Fibroblast of peridontal ligament (primary cell): ENCODE results near the gene SCRG1.

Experiments
- DNase-seq: peaks from one replicate; pipeline ENCODE4 v3.0.0-alpha.2; 2010; ENCODE audit errors: extremely low read depth

The SCRG1 gene

DNA sequence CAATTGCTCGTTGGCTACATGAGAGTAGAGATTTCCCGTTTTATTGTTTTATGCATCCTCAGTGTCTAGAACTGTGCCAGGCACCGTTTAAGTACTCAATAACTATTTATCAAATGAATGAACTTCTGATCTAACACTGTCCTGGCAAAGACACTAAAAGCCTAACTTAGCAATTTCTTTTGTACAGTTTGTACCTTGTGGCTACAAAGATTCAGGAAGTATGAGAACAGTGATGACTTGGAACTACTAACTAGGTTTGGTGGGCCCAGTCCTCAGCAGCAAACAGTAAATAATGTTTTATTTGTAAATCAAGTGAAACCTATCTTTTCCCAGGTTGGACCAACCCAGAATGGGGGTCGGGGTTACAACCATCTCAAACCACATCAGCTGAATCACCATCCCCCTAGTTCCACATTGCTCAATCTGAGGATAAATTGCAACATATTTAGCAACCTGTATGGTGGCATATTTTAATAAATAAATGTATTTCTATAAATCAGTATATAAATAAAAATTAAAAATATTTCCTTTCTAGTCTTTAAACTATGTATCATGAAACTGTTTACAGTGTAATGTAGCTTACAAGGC lies 12.3 kb upstream of the SCRG1 start:
- no peak for DNase-seq

GRCh38 chr4:173410079-173410478 lies 11.2 kb upstream of the SCRG1 start:
- DNase-seq = no peak

- DNase-seq = no peak
These were observed 7.1 kb upstream of the SCRG1 start for GRCh38 chr4:173405840-173406606.

- DNase-seq = no peak
These were observed 5.5 kb upstream of the SCRG1 start for GRCh38 chr4:173404296-173404865.

DNA sequence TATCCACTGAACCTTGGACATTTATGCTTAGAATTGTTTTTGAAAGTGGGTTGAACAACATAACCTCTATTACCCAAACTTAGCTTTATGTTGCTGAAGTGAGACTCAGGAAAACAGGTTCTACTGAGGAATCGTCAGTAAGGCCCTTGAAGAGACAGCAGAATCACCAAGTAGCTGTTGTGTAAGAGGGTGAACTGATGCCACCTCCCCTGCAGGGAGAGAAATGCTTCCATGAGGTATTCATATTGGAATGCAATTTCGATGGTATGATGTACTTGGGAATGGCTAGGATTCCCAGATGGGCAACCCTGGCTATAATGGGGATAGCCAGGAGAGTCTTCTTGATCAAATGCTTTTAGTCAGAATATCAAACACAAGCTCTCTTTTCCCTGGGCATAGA lies 4.1 kb upstream of the SCRG1 start:
- peak; percentile 58 for DNase-seq

- no peak for DNase-seq
These were observed 2.1 kb upstream of the SCRG1 start for GRCh38 chr4:173401063-173401462.

DNA sequence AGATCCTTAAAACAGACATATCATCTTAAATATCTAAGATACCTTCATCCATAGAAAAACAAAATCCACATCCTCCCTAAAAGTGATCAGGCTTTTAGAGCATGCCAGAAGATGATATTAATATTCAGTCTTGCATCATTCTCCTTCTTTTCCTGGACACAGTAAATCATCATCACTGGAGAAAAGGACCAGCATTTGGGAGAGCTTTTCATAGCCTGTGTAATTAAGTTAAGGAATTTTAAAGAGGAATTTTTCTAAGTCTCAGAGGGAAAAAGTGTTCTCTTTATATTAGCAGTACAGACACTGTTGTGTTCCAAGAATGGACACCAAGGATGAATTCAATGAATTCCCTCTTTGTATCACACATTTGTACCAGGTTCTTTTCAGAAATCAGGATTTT lies 696 bp downstream of the SCRG1 start:
- DNase-seq = peak; percentile 33

DNA sequence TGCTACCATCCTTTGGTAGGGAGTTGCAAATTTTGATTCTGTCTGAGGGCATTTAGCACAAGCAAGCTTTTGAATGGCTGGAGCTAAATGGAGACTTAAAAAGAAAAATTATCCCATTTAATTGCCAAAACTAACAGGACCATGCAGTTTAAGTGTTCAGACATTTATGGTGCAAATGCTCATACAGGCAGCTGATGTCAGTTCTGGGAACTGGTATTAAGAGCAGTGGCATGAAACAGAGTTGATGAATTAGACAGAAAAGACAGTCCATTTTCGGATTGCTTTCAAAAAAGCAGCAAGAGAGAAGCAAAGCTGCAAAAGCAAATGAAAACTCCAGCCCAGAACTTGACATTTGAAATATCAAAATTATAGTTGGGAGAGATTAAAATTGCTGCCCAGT lies 1.3 kb downstream of the SCRG1 start:
- DNase-seq = no peak

DNA sequence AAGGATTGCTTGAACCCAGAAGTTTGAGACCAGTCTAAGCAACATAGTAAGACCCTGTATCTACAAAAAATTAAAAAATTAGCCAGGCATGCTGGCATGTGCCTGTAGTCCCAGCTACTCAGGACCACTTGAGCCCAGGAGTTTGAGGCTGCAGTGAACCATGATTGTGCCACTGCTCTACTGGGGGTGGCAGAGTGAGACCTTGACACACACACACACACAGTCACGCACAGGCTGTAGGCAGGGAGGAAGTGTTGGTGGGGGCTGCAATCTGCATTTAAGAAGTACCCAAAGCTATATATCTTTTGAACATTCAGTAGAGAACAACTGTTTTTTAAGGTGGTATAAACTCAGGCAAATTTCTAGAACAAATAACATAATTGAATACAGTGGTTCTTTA lies 7.2 kb downstream of the SCRG1 start:
- no peak for DNase-seq

DNA sequence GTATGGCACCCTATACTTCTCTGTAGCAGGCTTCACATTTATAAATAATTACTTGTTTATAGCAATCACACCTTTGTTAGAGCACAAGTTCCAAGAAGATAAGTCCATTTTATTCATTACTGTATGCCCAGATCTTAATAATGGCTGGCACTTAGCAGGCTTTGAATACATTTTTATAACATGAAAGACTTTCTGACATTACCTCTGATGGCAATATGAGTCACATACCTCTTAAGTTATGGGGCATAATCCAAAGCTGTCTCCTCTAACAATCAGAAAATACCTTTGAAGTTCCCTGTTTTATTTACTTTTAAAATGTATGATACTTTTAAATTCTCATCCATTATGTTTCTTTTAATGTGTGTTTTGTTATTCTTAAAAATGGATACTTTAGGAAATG lies 12.2 kb downstream of the SCRG1 start:
- no peak for DNase-seq

GRCh38 chr4:173382349-173382748 lies 16.6 kb downstream of the SCRG1 start:
- DNase-seq = no peak

- DNase-seq = peak; percentile 51
These were observed 17.3 kb downstream of the SCRG1 start for GRCh38 chr4:173381610-173382009.

- no peak for DNase-seq
These were observed 17.9 kb downstream of the SCRG1 start for GRCh38 chr4:173380987-173381386.

DNA sequence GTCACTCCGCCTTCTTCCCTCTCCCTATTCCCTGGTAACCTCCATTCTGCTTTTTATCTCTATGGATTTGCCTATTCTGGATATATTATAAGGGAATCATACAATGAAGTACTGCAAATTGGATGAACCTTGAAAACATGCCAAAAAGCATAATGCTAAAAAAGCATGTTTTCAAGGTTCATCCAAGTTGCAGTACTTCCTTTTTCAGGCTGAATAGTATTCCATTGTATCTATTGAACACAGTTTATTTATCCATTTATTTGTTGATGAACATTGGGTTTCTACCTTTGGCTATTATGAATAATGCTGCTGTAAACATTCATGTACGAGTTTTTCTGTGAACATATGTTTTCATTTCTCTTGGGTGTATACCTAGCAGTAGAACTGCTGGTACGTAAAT lies 19.0 kb downstream of the SCRG1 start:
- no peak for DNase-seq

- no peak for DNase-seq
These were observed 24.3 kb downstream of the SCRG1 start for GRCh38 chr4:173374588-173374987.

GRCh38 chr4:173371292-173372192 lies 27.4 kb downstream of the SCRG1 start:
- peak; percentile 79 for DNase-seq

DNA sequence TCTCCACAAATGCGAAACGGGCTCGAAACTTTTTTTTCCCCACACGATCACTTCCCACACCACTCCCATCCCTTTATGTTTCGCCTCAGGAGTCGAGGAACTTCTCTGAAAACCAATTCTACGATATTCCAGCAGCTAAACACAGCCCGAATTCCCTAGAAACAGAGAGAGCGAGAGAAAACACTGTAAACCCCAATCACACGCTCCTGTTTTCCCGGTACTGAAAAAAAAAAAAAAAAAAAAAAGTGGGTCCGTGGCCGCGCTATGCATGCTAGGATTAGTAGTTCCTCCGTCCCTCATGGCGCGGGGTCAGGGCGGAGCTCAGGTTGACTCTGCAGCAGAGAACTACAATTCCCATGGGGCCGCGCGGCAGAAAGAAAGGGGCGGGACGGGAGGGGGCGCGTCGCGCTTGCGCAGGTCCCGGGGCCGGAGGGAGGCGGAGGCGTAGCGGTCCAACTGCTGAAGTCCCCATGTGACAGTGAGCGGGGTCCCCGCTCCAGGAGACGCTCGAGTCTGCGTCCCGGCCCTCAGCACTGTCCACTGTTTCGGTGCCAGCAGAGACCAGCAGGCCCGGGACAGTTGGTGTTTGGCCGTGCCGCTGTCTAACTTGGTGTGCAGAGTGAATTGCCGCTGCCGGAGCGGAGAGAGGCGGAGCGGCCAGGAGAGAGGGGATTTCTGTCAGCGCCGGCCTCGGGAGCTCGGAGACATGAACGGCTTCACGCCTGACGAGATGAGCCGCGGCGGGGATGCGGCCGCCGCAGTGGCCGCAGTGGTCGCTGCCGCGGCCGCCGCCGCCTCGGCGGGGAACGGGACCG lies 28.2 kb downstream of the SCRG1 start, which contains the start of gene SAP30:
Gene SAP30, plus strand, starts transcription at position 478 of the 815 bp plus-strand sequence. Its CDS starts 229 bp downstream, at position 707.
- DNase-seq = peak; percentile 98

GRCh38 chr4:173370130-173370476 lies 28.8 kb downstream of the SCRG1 start:
- no peak for DNase-seq

DNA sequence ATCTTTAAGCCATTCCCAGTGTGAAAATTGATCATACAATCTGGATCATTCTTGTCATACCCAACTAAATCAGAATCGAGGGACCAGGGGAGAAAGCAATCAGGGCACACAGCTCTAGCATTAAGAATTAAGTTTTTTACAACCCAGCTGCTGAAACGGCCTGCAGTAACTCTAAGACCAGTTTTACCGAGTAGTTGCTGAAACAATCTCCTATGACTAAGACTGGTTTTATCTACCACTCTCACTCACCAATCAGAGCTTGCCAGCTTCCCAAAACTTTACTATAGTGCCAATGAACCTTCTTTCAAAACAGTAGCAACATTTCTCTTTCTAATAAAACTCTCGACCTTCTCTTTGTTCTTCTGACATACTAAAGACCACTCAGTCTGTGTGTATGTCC lies 31.0 kb downstream of the SCRG1 start:
- peak; percentile 49 for DNase-seq

DNA sequence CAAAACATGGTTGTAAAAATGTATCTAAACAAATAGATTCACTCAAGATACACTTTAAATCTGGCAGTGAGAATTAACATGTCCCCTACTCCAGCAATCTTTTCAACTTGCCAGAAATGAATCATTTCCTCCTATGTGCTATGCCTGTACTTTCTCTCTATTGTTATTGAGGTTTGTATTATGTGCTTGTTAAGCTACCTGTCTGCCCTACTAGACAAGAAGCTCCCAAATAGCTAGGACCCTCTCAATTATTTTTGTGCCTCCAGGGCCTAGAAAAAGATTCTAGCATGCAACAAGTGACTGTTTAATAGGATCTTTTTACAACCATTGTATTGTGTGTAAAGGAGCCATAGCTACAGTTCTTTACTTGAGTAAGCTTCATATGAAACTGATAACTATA lies 31.6 kb downstream of the SCRG1 start:
- no peak for DNase-seq

GRCh38 chr4:173365359-173365996 lies 33.4 kb downstream of the SCRG1 start:
- no peak for DNase-seq
